HuH-7 (cell line): ENCODE results near the gene RASGRP2.
A peak's percentile ranks its signal among the peaks of the same experiment; 100 is the strongest.

ENCODE experiments used
- DNase-seq: peaks from one replicate; pipeline ENCODE4 v3.0.0; 2011; ENCODE audit warnings: low spot score

The RASGRP2 gene

DNA sequence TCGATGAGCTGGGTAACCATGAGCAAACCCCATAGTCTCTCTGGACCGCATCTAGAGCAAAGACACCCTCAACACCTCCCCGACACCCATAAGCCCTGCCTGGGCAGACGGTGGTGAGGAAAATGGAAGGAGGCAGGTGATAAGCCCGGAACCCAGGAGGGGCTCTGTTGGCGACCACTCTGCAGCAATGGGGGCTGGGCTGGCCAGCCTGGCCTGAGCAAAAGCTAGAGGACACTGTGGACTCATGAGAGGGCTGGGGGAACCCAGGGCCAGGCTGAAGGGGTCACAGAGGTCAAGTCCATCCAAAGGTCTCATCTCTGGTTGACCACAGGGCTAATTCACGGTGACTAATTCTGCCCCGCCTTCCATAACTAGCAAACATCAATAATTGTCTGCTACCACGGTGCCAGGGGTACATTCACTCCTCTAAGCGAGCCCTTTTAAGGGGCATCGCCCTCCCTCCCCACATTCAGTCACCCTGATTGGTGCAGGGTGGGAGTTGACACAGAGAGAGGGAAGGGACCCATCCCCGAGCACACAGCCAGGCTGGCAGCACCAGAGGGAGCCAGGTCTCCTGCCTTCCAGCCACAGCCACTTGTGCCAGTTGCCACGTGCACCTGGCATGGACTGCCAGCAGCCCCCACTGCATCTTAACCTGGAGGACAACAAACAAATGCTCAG, 11.9 kb upstream of the RASGRP2 start:
- DNase-seq: no peak

DNA sequence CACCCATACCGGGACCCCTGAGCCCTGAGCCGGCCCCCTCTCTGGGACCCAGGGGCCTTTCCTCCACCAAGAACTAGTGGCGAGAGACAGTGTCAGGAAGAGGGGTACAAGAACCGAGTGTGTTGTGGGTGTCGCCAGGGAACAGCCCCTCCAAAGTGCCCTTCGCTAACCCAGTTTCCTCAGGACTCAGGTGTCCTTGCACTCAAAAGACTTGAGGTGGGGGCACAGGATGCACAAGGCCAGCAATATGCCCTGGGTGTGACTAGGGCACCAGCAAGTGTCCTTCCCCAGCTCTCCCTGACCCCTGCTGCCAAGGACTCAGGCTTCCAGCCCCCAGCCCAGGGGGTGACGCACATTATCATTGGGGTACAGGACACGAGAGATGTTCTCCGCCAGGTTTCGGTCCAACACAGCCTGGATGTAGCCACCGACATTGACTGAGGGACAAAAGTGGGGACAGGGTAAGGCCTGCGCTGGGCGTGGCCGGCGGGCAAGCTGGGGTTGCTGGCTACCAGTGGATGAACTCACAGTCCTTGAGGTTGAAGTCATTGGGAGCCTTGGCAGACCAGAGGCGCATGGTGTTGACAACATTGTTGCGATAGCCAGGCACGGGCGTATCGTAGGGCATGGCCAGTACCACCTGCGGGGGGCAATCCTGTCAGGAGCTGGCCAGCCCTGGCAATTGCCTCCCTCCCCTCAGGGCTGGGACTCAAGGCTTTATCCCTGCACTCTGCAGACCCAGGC, 11.1 kb upstream of the RASGRP2 start:
- no peak for DNase-seq

DNA sequence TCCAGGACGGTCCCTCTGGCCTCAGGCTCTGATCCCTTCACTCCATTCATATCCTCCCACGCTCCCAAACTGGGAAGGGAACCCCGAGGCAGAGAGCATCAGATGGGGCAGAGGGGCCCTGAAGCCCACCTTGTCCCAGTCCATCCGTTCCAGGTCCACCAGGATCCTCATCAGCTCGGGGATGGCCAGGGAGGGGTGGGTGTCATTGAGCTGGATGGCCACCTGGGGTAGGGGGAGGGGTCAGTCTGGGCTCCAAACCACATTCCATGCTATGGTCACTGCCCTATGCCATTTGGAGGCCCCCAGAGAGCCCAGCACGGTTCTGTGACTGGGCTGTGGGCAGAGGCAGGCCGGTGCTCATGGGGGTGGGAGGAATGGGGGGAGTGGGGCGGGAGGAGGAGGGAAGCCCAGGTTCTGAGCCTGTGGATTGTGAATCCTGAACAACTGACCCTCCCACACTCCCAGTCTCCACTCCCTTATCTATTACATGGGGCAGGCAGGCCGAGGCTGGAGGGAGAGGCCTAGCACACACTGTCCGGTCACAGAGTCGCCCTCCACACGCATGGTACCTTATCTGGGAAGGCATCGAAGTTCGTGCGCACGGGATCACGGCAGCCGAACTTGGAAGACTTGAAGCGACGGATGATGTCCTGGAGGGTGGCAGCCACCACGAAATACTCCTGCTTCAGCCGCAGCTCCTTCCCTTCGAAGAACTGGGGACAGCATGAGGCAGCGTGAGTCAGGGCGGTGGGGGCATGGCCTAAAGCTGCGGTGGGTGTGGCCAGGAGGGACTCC, 10.4 kb upstream of the RASGRP2 start:
- DNase-seq: no peak

DNA sequence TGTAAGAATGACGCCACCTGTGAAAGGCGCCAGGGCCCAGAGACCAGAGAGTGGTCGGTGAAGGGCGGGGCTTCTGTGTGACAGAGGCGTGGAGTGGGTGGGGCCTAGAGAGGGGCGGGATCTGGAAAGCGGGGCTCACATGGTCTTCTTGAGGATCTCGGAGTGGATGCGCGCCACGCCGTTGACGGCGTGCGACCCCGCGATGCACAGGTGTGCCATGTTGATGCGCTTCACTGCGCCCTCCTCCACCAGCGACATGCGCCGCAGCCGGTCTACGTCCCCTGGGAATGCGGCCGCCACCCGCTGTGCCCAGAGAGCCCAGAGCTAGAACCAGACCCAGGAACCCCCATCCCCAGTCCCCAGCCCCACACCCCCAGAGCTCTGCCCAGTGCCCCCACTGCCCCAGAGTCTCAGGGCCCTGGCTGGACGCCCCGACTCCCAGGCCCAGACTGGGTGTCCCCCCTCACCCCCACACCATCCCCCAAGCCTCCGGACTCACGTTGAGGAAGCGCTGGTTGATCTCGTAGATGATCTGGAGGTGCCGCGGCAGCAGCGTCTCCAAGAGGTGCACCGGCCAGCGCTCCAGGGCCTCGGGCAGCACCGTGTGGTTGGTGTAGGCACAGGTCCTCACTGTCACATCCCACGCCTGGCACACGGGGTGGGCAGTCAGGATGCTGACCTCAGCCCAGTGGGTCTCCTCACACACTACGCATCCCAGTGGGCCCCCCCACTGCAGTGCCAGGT, 9.6 kb upstream of the RASGRP2 start:
- DNase-seq: no peak

DNA sequence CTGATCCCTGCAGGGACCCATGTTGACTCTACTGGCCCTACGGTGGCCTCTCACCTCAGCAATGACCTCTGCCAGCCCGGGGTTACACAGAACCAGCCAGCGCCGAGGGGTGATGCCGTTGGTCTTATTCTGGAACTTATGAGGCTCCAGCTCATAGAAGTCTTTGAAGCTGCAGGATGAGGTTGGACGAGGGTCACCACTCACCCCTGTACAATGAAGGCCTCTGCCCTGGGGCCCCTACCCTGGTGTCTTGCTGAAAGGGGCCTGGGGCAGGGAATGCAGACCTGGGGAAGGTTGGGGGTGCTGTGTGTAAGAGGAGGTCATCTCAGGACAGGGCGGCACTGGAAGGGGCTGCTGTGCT, 9.1 kb upstream of the RASGRP2 start:
- no peak for DNase-seq

DNA sequence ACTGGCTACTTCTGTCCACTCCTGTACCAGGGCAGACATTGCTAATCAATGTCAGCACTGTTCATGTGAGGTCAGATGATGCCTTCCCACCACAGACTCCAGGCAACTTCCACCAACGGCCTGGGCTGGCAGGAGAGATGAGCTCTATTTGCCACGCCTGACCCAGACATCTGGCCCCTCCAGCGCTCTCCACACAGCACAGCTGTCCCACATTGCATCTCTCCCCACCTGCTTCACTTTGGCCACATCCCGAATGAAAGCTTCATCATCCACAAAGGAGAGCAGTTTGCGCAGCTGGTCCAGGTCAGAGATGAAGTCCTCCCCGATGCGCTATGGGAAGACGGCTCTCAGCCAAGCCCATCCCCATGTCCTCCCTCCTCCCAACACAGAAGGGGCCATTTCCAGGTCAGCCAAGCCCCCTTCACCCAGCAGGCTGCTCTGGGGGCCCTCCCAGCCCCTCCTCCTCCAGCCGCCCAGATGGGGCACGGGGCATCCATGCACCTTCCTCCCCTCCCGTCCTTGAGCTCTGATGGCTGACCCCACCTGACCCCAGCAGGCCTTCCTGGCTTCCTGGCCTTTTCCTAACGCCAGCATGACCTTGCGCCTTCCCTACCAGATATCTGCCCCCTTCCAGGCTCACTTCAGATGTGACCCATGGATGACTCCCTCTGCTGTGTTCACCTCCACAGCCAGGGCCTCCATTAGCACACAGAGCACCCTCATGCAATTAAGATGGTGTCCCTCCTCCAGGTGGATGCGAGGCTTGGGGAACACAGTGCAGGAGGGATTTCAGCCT, 8.4 kb upstream of the RASGRP2 start:
- DNase-seq: no peak

DNA sequence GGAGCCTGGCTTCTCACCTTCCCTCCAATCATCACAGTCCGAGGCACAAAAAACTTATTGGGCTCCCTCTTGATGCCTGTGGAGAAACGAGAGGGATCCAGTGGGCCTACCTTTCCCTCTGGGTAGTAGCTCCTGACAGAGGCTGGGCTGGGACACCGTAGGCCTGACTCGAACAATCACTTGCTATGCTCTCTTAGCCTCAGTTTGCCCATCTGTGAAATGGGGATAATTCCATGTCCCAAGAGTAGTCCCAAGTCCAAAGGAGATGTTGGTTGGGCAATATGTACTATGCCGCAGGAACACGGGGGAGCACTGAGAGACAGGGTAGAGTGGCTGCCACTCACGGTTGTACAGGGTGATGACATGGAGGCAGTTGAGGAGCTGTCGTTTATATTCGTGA, 7.6 kb upstream of the RASGRP2 start:
- no peak for DNase-seq

DNA sequence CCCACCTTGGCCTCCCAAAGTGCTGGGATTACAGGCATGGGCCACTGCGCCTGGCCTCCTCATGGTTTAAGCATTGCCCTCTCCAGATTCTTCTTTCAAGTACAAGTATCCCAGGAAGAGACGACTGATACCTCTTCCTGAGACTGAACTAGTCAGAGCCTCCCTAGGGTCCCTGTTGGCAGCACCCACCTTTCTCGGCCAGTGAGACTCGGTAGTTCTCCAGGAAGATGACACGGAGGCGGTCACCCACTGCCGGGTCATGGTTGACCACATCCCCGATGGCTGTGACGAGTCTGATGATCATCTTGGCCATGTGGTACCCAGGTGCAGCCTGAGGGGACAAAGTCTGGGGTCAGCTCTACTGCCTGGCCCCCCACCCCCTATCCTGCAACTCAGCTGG, 7.2 kb upstream of the RASGRP2 start:
- DNase-seq: no peak

DNA sequence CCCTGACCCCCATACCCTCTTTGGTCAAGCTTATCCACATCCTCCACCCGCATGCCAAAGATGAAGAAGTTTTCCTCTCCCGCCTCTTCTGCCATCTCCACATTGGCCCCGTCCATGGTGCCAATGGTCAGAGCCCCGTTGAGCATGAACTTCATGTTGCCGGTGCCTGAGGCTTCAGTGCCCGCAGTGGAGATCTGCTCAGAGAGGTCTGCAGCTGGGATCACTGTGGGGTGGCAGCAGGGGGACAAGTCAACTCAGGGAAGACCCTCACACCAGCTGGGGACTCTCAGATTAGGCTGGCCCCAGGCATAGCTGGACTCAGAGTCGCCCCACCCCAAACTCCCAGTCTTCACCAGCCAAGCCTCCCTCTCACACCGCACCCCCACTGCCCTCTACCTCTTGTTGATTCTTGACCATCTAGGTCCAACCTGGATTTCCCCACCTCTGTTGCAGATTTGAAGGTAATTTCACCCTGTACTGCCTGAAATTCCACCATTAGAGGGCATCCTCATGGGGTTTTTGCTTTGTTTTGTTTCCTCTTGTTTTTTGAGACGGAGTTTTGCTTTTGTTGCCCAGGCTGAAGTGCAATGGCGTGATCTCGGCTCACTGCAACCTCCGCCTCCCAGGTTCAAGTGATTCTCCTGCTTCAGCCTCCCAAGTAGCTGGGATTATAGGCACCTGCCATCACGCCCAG, 6.6 kb upstream of the RASGRP2 start:
- no peak for DNase-seq

DNA sequence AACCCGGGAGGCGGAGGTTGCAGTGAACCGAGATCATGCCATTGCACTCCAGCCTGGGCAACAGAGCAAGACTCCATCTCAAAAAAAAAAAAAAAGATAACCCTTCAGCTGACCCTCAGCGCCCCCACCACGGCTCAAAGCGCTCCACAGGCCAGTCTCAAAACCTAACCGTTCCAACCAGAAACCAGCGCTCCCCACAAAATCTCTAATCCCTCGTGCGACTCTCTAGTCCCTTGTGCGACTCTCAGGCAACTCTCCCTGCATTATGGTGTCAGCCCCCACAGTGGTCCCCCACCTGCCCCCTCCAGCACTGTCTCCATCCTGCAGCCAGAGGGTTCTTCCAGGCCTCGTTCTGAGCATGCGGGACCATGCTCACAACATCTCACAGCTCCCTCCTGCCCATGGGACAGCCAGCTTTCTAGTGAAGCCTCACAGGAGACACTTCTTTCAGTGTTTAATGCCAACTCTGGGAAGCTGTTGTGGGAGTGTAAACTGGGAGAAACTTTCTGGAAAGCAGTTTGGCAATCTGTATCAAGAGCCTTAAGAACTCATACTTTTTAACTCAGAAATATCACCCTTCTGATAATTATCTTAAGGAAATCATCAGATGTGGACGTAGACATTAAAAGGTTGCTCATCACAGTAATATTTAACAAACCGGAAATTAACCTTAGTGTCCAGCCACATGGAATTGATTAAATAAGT, 4.2 kb upstream of the RASGRP2 start:
- no peak for DNase-seq

DNA sequence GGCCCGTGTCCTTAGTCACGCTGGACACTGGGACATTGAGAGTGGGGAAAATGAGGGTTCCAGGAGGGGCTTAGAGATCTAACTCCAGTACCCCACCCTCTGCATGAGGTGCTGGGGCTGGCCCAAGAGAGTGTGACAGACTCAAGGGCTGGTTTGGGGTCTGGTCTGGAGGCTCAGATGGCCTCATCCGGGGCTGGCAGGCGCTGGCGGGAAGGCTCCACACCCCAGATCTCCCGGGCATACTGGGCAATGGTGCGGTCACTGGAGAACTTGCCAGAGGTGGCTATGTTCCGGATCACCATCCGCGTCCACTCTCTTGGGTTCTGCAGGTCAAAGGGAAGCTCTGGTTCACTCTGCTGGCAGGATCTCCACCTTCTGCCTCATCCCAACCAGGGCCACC, 2.5 kb upstream of the RASGRP2 start:
- no peak for DNase-seq

DNA sequence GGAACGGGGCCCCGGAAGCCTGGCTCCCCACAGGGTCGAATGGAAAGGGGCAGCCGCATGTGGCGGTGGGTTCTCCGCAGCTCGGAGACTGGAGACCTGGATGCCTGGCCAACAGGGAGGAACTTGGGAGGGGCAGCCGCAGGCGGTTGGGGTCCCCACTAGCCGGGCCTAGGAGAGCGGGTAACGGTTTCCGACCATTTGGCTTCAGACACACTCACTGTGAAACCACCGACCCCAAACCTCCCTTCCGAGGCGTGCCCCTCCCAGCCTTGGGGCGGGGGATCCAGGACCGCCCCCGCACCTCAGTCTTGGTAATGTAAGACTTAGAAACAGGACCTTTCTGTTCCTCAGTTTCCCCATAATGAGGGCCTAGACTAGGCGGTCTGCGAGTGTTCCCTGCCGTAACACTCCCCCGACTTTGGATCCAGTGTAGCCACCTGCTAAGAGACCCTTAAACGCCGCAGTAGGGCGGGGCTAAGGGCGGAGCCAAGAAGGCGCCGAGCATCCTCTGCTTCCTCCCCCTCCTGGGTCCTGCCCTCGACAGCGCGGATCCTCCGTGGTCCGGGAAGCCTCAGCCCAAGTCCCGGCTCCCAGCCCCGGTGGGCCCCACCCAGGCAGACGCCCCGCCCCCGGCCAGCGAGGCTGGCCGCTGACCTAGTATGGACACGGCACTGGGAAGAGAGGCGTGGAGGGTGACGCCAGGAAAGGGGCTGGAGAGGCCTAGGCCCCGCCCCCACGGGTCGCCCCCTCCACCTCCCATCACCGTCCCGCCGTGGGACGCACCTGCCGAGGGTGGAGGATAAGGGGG, 1.8 kb upstream of the RASGRP2 start:
- no peak for DNase-seq

DNA sequence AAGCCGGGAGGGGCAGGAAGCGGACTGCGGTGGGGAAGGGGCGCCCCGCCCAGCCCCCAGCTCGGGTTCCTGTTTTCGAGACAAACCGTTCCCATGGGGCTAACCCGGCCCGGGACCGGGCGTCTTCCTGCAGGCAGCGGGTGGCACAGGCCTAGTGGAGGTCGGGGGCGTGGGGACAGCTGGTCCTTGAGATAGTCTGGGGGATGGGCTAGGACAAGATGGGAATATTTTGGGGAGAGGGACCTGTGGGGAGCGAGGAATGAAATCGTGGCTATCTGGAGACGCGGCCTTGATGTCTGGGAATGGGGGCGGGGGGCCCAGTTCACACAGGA, 1.2 kb upstream of the RASGRP2 start:
- DNase-seq: no peak

DNA sequence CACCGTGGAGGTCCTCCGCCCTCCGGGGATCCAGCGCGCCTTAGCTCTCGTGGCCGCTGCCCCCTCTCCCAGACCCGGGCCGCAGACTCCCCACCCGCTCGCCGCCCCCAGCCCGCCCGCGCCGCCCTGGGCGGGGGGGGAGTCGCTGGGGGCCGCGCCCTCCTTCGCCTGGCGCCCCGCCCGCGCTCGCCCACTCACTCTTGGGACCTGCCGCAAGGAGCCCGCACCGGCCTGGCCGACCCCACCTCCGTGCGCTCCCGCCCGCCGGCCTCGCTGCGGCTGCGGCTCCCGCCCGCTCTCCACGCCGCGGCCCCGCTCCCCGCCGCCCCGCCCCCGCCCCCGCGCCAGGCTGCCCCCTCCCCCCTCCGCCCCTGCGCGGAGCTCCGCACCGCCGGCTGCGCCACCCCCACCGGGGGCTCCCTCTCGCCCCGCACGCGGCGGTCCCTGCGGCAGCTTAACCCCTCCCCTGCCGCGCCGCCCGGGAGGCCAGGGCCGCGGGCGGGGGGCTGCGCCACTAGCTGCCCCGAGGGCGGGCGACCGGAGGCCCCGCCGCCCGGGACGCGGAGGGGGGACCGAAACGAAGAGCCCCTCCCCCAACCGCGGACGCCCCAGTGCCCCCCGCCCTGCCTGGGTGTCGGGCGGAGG, 724 bp upstream of the RASGRP2 start:
- no peak for DNase-seq

DNA sequence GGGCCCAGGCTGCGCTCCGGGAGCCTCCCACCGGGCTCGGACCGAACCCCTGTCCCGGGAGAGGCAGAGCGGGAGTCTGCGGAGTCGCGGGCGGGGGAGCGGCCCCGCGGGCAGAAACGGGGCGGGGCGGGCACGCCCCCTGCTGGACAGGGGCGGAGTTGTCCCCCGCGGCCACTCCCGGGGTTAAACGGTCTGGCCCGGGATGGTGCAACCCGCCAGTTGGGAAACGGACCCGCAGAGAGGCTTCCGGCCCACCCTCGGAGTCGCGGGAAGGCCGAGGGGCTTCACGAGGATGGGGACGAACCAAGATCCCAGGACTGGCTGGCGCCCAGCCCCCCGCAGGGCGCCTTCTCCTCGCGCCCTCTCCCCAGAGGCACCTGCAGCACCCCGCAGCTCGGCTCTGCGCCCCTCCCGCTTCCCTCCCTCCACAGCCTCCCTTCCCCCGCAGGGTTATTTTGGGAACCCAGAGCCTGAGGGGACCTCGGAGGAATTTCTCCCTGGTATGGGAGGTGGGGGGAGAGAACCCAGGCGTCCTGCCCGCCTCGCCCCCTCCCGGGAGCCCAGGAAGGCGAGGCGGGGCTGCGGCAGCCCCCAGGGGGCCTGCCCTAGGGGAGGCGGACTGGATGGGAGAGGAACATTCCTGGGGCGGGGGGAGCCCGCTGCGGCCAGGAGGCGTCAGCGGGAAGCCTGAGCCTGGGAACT, 902 bp downstream of the RASGRP2 start:
- DNase-seq: peak; percentile 87

DNA sequence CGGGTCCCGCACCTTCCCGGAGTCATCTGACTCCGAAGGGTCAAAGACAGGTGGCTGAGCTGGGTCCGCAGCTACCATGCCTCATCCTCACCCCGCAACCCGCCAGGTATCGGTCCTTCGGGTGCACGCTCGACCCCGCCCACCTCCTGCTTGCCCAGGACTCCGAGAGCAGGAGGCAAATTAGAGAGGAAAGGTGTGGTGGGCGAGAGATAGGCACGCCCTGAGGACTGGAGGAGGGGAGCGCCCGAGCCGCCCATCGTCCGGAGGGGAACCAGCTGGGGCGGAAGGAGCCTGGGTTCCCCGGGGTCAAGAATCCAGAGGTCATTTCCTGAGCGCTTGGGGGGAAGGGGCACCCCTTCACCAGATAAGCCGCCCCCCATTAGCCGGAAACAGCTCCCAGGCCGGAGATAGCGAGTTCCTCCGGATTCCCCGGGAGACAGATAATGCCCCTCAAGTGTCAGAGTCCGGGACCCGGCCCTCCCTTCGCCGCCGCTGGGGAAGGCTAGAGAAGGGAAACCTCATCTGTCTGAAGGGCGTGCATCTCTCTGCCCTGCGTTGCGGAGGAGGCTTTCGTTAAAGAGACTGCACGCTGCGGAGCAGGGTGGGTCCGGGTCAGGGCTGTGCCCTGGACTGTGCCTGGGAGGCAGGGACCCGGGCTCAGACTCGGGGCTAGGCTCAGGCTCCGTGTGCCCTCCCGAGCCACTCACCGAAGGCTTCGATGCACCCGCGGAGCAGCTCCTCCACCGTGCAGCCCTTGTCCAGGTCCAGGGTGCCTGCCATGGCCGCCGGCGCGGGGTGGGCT, 1.7 kb downstream of the RASGRP2 start:
- DNase-seq: no peak

DNA sequence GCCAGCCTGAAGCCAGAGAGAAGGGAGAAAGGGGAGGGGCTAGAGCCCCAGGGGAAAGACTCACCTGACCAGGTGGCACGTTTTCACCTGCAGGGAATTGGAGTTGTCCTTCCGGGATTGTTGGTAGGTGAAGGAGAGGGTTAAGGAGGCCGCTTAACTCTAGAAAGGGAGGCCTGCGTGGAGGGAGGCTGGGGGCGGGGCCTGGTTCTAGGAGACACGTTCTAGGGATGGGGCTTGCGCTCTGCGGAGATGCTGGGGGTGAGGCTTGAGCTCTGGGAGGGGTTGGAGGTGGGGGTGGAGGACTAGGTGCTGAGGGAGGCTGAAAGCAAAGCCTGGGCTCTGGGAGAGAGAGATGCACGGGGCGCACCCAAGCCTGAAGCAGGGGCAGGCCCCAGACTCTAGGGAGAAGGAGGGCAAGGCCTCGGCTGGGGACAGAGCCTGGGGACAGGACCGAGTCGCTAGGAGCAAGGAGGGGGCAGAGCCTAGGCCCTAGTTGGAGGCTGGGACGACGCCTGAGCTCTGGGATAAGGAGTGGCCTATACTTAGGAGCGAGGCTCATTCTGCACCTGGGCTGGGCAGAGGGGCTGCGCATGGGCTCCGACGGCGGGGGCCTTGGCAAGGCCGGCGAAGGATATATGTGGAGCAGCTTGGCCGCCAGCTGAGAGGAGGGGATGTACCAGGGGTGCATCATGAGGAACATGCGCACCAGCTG, 2.4 kb downstream of the RASGRP2 start:
- DNase-seq: no peak
